ENCODE measurements around the gene GNG8.

GNG8 gene

GRCh38 chr19:46648060-46648960, 12.3 kb upstream of the GNG8 start:
- TF ChIP-seq CTCF (IDR thresholded peaks at IDR 0.05; ENCODE audit: control extremely low read depth, extremely low read depth, low read depth, missing control alignments) = no peak
- CTCF ChIA-PET = interaction anchor here (1.0 to 1.8 kb wide), 5 partner anchors 9 to 80 kb away, joined by 3 to 5 read pairs (median 4); no protein-coding TSS in a partner anchor
- DNase-seq (ENCODE audit: extremely low spot score) = no peak
- POLR2A ChIA-PET = no interaction called here

GRCh38 chr19:46646402-46646801, 10.4 kb upstream of the GNG8 start:
- CTCF ChIA-PET = interaction anchor here (1.1 to 2.2 kb wide), 2 partner anchors 12 to 16 kb away, joined by 3 to 7 read pairs; no protein-coding TSS in a partner anchor
- TF ChIP-seq CTCF (IDR thresholded peaks at IDR 0.05; ENCODE audit: control extremely low read depth, extremely low read depth, low read depth, missing control alignments) = no peak
- no peak for DNase-seq (ENCODE audit: extremely low spot score)
- POLR2A ChIA-PET = interaction anchor here (0.6 kb wide), 1 partner anchor 187 kb away, joined by 4 read pairs; no protein-coding TSS in a partner anchor

DNA sequence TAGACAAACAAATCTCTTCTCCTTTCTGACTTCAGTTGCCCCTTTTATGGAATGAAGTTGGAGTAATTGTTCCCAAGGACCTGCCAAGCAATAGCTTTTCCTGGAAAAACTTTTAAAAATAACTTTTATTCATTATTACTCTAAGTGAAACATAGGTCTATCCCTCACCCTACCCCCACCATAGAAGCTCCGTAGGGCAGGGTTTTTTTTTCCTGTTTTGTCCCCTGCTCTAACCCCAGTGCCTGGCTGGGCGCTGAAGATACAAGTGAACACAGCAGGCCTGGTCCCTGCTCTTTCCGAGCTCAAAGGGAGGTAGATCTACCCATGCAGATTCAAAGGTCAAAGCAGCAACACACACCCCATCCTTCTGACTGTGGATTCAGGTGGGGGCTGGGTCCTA, 8.7 kb upstream of the GNG8 start:
- ChIA-PET CTCF (interaction anchor here (0.7 kb wide), 1 partner anchor 17 kb away, joined by 4 read pairs; no protein-coding TSS in a partner anchor), POLR2A (no interaction called here)
- TF ChIP-seq CTCF (IDR thresholded peaks at IDR 0.05; ENCODE audit: control extremely low read depth, extremely low read depth, low read depth, missing control alignments) = no peak
- no peak for DNase-seq (ENCODE audit: extremely low spot score)

DNA sequence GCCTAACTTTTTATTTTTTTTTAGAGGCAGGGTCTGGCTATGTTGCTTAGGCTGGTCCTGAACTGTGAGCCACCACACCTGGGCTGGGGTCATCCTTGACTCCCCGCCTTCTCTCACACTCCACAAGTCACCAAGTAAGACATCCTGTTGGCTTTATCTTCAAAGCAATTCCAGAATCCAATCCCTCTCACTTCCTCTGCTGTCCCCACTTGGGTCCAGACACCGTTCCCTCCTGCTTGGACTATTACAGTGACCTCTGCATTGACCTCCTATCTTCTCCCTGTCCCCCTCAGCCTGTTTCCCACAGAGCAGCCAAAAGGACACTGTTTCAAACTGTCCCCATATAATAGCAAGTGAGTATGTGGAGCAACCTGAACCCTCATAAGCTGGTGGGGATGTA, 4.7 kb upstream of the GNG8 start:
- ChIA-PET POLR2A (no interaction called here), CTCF (no interaction called here)
- DNase-seq (ENCODE audit: extremely low spot score) = no peak
- no peak for TF ChIP-seq CTCF (IDR thresholded peaks at IDR 0.05; ENCODE audit: control extremely low read depth, extremely low read depth, low read depth, missing control alignments)

DNA sequence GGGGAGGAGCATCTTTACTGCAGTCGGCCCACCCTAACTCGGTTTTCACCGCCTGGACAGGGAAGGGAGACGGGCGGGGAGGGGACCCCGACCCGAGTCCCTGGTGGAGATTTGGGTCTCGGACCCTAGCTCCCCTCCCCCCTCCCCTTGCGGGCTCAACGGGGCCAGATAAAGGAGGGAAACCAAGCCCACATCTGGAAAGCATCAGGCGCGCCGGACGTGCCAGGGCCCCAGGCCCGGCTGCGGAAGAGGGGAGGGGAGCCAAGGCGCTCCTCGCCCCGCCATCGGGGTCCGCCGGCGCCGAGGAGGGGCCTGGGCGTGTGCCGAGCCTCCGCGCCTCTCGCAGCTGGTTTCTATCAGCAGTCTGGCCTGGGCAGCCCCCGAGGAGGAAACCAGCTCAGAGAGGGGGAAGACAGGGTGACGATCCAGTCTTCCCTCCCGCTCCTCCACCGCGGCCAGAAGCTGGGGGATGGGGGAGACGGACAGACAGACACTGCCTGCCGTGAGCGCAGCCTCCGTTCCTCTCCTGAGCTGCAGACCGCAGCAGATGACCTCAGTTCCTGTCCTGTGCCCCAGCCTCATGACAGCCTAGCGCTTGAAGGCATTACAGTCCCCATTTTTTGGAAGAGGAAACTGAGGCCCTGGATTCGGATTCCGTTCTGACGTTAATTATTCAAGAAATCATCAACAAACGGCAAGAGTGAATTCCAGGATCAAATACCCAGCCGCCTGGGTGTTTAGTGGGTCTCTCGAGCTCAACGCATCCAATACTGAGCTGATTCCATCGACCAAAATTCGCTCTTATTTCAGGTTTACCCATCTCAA, 3.6 kb upstream of the GNG8 start:
- ChIA-PET CTCF (interaction anchor here (1.0 to 1.3 kb wide), 4 partner anchors 15 to 114 kb away, joined by 3 to 5 read pairs (median 4); no protein-coding TSS in a partner anchor), POLR2A (no interaction called here)
- no peak for DNase-seq (ENCODE audit: extremely low spot score)
- TF ChIP-seq CTCF (IDR thresholded peaks at IDR 0.05; ENCODE audit: control extremely low read depth, extremely low read depth, low read depth, missing control alignments) = no peak

DNA sequence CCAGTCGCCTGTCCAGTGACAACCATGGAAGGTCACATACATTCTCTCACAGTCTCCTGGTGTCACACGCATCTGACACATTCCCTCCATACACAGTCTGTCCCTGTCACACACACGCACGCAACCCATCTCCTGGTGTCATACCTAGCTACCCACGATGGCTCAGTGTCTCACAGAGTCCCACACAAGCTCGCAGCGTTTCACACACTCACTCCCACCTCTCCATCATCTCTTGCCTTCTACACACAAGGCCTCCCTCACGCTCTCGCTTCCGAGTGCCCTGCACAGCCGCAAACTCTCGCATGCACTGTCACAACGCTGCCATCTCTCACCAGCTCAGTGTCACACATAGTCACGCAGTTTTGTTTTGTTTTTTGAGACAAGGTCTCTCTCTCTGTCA, 1.2 kb upstream of the GNG8 start:
- ChIA-PET CTCF (interaction anchor here (1.0 to 1.8 kb wide), 9 partner anchors 11 to 116 kb away, joined by 3 to 13 read pairs (median 3); partner anchors contain the start of gene DACT3), POLR2A (no interaction called here)
- TF ChIP-seq CTCF (IDR thresholded peaks at IDR 0.05; ENCODE audit: control extremely low read depth, extremely low read depth, low read depth, missing control alignments) = no peak
- DNase-seq (ENCODE audit: extremely low spot score) = no peak

Data from GM10248 (cell line).